Activated T-cell treated with anti-CD3 and anti-CD28 coated beads for 24 hours (primary cell): ENCODE measurements around the gene CMTM4.
"Not testable (repeated sequence)": the region's sequence is repeated elsewhere in the genome, so short reads cannot be mapped to it uniquely, and the experiment has no call there.

Source experiments
- DNase-seq: peaks from one replicate; pipeline ENCODE4 v3.0.0-alpha.2; 2020; ENCODE audit warnings: low read depth

Gene CMTM4

GRCh38 chr16:66673691-66674090 is 22.9 kb downstream of the CMTM4 start:
- no peak for DNase-seq

GRCh38 chr16:66670691-66671388 is 25.7 kb downstream of the CMTM4 start:
- DNase-seq = no peak

GRCh38 chr16:66668777-66669444 is 27.6 kb downstream of the CMTM4 start:
- no peak for DNase-seq

- DNase-seq = no peak
Observed at GRCh38 chr16:66667944-66668343, 28.6 kb downstream of the CMTM4 start.

- no peak for DNase-seq
Observed at GRCh38 chr16:66662445-66663194, 33.9 kb downstream of the CMTM4 start.

- not testable (repeated sequence) for DNase-seq
Observed at GRCh38 chr16:66661671-66662346, 34.7 kb downstream of the CMTM4 start.

- DNase-seq = no peak
Observed at GRCh38 chr16:66661210-66661560, 35.4 kb downstream of the CMTM4 start.

GRCh38 chr16:66660422-66661209 is 35.9 kb downstream of the CMTM4 start:
- no peak for DNase-seq

- DNase-seq = no peak
Observed at GRCh38 chr16:66658860-66659190, 37.7 kb downstream of the CMTM4 start.

GRCh38 chr16:66658143-66658859 is 38.2 kb downstream of the CMTM4 start:
- DNase-seq = no peak

GRCh38 chr16:66656547-66656946 is 40.0 kb downstream of the CMTM4 start:
- no peak for DNase-seq

- DNase-seq = no peak
Observed at GRCh38 chr16:66653581-66654350, 42.8 kb downstream of the CMTM4 start.

GRCh38 chr16:66652661-66653360 is 43.7 kb downstream of the CMTM4 start:
- DNase-seq = no peak

- no peak for DNase-seq
Observed at GRCh38 chr16:66651965-66652364, 44.6 kb downstream of the CMTM4 start.

- DNase-seq = no peak
Observed at GRCh38 chr16:66651474-66651765, 45.1 kb downstream of the CMTM4 start.

GRCh38 chr16:66650707-66651473 is 45.7 kb downstream of the CMTM4 start:
- peak; percentile 69 for DNase-seq

- DNase-seq = no peak
Observed at GRCh38 chr16:66649636-66650205, 46.8 kb downstream of the CMTM4 start.

GRCh38 chr16:66649167-66649566 is 47.4 kb downstream of the CMTM4 start:
- DNase-seq = no peak

GRCh38 chr16:66647866-66648265 is 48.7 kb downstream of the CMTM4 start:
- DNase-seq = no peak
